NCI-H460 (cell line): Measurements from ENCODE around the gene NDUFS8. TPM values are rescaled to one million over a fixed set of nuclear protein-coding genes. Genes with fewer than 3 reads are reported as not detected.
"Not testable (repeated sequence)": the region's sequence is repeated elsewhere in the genome, so short reads cannot be mapped to it uniquely, and the experiment has no call there.

Experiments used
- DNase-seq: peaks from one replicate; pipeline ENCODE4 v3.0.0-alpha.2; 2016; ENCODE audit warnings: low read depth; ENCODE audit errors: extremely low read depth
- polyA plus RNA-seq: library from polyadenylated mRNA; depleted of rRNA; stranded (reverse); fragments of >200 nt; gene quantifications from 2 replicates; pipeline ENCODE4 v1.2.3, GENCODE V29; 2014; cell fraction: nucleus; rRNA removed
- total RNA-seq: library from RNA; depleted of rRNA; stranded (reverse); fragments of >200 nt; shearing (Covaris generic); gene quantifications from 2 replicates; pipeline ENCODE4 v1.2.3, GENCODE V29; 2014; rRNA removed

The NDUFS8 gene
- total RNA-seq = 150 and 177 TPM in 2 replicates
- polyA plus RNA-seq = 239 and 248 TPM in 2 replicates

- DNase-seq = peak; percentile 97
These were observed at the start of gene NDUFS8 for GRCh38 chr11:68030318-68031143. NDUFS8 (plus strand) TSS chr11:68030681; CDS start chr11:68032152, 1,471 bp downstream.

- DNase-seq = not testable (repeated sequence)
These were observed 49.3 kb upstream of the NDUFS8 start for GRCh38 chr11:67981226-67981625.

GRCh38 chr11:67982255-67982857 lies 48.1 kb upstream of the NDUFS8 start:
- not testable (repeated sequence) for DNase-seq

- DNase-seq = no peak
These were observed 46.5 kb upstream of the NDUFS8 start for GRCh38 chr11:67983951-67984350.

GRCh38 chr11:67985302-67985701 lies 45.2 kb upstream of the NDUFS8 start:
- DNase-seq = not testable (repeated sequence)

- not testable (repeated sequence) for DNase-seq
These were observed 39.7 kb upstream of the NDUFS8 start for GRCh38 chr11:67990546-67991346.

GRCh38 chr11:67991347-67992121 lies 38.9 kb upstream of the NDUFS8 start:
- DNase-seq = not testable (repeated sequence)

- DNase-seq = not testable (repeated sequence)
These were observed 36.7 kb upstream of the NDUFS8 start for GRCh38 chr11:67993821-67994220.

- not testable (repeated sequence) for DNase-seq
These were observed 36.1 kb upstream of the NDUFS8 start for GRCh38 chr11:67994387-67994786.

GRCh38 chr11:67995129-67995528 lies 35.4 kb upstream of the NDUFS8 start:
- not testable (repeated sequence) for DNase-seq

- not testable (repeated sequence) for DNase-seq
These were observed 34.9 kb upstream of the NDUFS8 start for GRCh38 chr11:67995579-67995978.

- no peak for DNase-seq
These were observed 34.4 kb upstream of the NDUFS8 start for GRCh38 chr11:67996051-67996450.

GRCh38 chr11:67996622-67997474 lies 33.6 kb upstream of the NDUFS8 start:
- peak; percentile 79 for DNase-seq

GRCh38 chr11:67997475-67997921 lies 33.0 kb upstream of the NDUFS8 start:
- DNase-seq = no peak

GRCh38 chr11:67998150-67999045 lies 32.1 kb upstream of the NDUFS8 start:
- no peak for DNase-seq

GRCh38 chr11:67999201-67999629 lies 31.3 kb upstream of the NDUFS8 start:
- no peak for DNase-seq

GRCh38 chr11:67999704-68000103 lies 30.8 kb upstream of the NDUFS8 start:
- no peak for DNase-seq

- DNase-seq = no peak
These were observed 27.9 kb upstream of the NDUFS8 start for GRCh38 chr11:68002575-68002937.
